ENCODE measurements around the gene NBAS.

GRCh38 chr2:15389895-15390294 is 171.2 kb downstream of the NBAS start:
- TF ChIP-seq POLR2AphosphoS5 (IDR thresholded peaks at IDR 0.05) (no peak), EZH2 (IDR thresholded peaks at IDR 0.05; ENCODE audit: borderline replicate concordance, insufficient read depth, low read length, poor library complexity, severe bottlenecking) (no peak), EP300 (conservative IDR thresholded peaks at IDR 0.05; ENCODE audit: poor library complexity, severe bottlenecking) (no peak)

Measured in neural cell (in vitro differentiated cells).